ENCODE data around the gene MUSK.

The MUSK gene

DNA sequence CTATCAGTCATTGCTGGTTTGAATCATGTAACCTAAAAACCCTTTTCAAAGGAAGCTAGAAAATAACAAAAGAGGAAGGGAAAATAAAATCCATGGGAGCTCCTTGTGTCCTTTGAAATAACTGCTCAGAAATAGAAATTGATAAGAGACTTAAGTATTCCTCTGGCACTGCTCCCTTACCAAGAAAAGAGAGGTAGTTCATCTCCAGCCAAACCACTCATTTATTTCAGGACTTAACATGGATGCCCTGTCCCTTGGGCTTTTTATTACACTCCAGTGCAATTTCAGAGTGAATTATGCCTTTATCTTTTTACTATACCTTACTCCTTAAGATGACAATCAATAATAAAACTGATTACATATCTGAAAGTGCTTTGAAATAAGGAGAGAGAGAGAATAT is 61.0 kb downstream of the MUSK start:
- no peak for TF ChIP-seq EZH2 (IDR thresholded peaks at IDR 0.05; ENCODE audit: borderline replicate concordance, low read length)
- TF ChIP-seq, protein P1, sequence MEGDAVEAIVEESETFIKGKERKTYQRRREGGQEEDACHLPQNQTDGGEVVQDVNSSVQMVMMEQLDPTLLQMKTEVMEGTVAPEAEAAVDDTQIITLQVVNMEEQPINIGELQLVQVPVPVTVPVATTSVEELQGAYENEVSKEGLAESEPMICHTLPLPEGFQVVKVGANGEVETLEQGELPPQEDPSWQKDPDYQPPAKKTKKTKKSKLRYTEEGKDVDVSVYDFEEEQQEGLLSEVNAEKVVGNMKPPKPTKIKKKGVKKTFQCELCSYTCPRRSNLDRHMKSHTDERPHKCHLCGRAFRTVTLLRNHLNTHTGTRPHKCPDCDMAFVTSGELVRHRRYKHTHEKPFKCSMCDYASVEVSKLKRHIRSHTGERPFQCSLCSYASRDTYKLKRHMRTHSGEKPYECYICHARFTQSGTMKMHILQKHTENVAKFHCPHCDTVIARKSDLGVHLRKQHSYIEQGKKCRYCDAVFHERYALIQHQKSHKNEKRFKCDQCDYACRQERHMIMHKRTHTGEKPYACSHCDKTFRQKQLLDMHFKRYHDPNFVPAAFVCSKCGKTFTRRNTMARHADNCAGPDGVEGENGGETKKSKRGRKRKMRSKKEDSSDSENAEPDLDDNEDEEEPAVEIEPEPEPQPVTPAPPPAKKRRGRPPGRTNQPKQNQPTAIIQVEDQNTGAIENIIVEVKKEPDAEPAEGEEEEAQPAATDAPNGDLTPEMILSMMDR (IDR thresholded peaks at IDR 0.05; ENCODE audit: low read length): no peak
- H4K20me1 ChIP-seq (ENCODE audit: insufficient read depth, low read length): no peaks in the 10 kb centered on the region
- H3K9me2 ChIP-seq (ENCODE audit: low read depth, low read length): no peaks in the 10 kb centered on the region
- no peaks in the 10 kb centered on the region for H3K36me3 ChIP-seq (ENCODE audit: insufficient read depth, low read length)
- H3K4me1 ChIP-seq (ENCODE audit: insufficient read depth, low read length, severe bottlenecking): no peaks in the 10 kb centered on the region
- H3F3A ChIP-seq (ENCODE audit: insufficient read depth, low read length): no peaks in the 10 kb centered on the region
- H3K4me2 ChIP-seq (ENCODE audit: low read length): no peak overlapping the region
- no peak overlapping the region for H3K4me3 ChIP-seq (ENCODE audit: low read depth, low read length, poor library complexity, severe bottlenecking)
- no peak overlapping the region for H3K9ac ChIP-seq (ENCODE audit: low read length)
- H3K27ac ChIP-seq (ENCODE audit: low read depth, low read length, poor library complexity, severe bottlenecking): no peak overlapping the region
- no peaks in the 10 kb centered on the region for H3K9me3 ChIP-seq (ENCODE audit: low read length)
- no peaks in the 10 kb centered on the region for H3K27me3 ChIP-seq (ENCODE audit: insufficient read depth, low read length)
- no peak overlapping the region for H2AFZ ChIP-seq (ENCODE audit: low read length)
- no peaks in the 10 kb centered on the region for H3K79me2 ChIP-seq (ENCODE audit: insufficient read depth, low read length)

DNA sequence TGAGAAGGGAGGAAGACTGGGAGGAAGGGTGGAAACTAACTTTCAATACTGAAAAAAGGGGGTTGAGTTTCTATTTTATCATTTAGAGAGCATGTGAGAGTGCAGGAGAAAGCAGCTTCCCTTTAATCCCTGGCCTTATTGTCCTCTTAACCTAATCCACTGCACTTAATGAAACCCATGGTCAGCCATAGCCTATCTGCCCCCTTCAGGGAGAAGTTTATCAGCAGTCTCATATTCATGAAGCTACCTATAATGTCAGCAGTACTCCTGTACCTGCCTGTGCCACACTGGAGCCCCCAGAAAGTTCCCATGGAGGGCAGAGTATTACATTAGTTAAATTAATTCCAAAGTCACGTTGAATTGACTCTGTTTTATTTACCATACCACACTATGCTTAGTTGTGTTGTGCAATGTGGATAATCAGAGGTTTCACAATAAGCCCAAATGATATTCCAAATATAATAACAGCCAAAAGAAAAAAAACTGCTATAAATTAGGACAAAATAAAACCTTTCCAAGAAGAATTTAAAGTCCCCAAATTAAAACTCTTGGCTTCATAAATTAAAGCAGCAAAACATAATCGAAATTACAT is 62.9 kb downstream of the MUSK start:
- H3K4me3 ChIP-seq (ENCODE audit: low read depth, low read length, poor library complexity, severe bottlenecking): no peak overlapping the region
- H3K36me3 ChIP-seq (ENCODE audit: insufficient read depth, low read length): no peaks in the 10 kb centered on the region
- no peaks in the 10 kb centered on the region for H3K4me1 ChIP-seq (ENCODE audit: insufficient read depth, low read length, severe bottlenecking)
- no peaks in the 10 kb centered on the region for H3K27me3 ChIP-seq (ENCODE audit: insufficient read depth, low read length)
- H3F3A ChIP-seq (ENCODE audit: insufficient read depth, low read length): no peaks in the 10 kb centered on the region
- no peak overlapping the region for H3K9ac ChIP-seq (ENCODE audit: low read length)
- H3K9me3 ChIP-seq (ENCODE audit: low read length): no peaks in the 10 kb centered on the region
- TF ChIP-seq EZH2 (IDR thresholded peaks at IDR 0.05; ENCODE audit: borderline replicate concordance, low read length): no peak
- TF ChIP-seq, protein P1 (IDR thresholded peaks at IDR 0.05; ENCODE audit: low read length): no peak
- no peak overlapping the region for H3K4me2 ChIP-seq (ENCODE audit: low read length)
- H3K9me2 ChIP-seq (ENCODE audit: low read depth, low read length): no peaks in the 10 kb centered on the region; the same call in 1 of the 2 replicates
- H4K20me1 ChIP-seq (ENCODE audit: insufficient read depth, low read length): no peaks in the 10 kb centered on the region
- no peaks in the 10 kb centered on the region for H3K79me2 ChIP-seq (ENCODE audit: insufficient read depth, low read length)
- no peak overlapping the region for H2AFZ ChIP-seq (ENCODE audit: low read length)
- no peak overlapping the region for H3K27ac ChIP-seq (ENCODE audit: low read depth, low read length, poor library complexity, severe bottlenecking)

DNA sequence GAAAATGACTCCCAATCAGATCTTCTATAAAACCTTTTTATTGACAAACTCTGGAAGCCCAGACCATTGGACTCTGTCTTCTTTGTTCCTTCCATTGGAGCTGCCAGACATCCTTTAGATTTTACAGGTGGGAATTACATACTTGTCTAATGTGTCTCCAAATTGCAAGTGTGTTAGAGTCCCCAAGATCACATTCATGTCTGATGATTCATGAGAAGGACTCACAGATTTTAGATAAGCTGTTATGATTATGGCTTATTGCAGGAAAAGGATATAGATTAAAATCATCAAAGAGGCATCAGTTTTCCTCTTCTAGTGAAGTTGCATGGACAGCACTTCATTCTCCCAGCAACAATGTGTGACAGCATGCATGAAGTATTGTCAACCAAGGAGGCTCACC is 70.4 kb downstream of the MUSK start:
- no peak for TF ChIP-seq EZH2 (IDR thresholded peaks at IDR 0.05; ENCODE audit: borderline replicate concordance, low read length)
- TF ChIP-seq, protein P1 (IDR thresholded peaks at IDR 0.05; ENCODE audit: low read length): no peak

More for the DNA sequence above, 70.4 kb downstream of the MUSK start:
- Histone ChIP-seq H3K27me3 (ENCODE audit: insufficient read depth, low read length) (no peaks in the 10 kb centered on the region), H4K20me1 (ENCODE audit: insufficient read depth, low read length) (no peaks in the 10 kb centered on the region), H2AFZ (ENCODE audit: low read length) (no peak overlapping the region), H3F3A (ENCODE audit: insufficient read depth, low read length) (no peaks in the 10 kb centered on the region), H3K79me2 (ENCODE audit: insufficient read depth, low read length) (no peaks in the 10 kb centered on the region), H3K9ac (ENCODE audit: low read length) (no peak overlapping the region), H3K36me3 (ENCODE audit: insufficient read depth, low read length) (no peaks in the 10 kb centered on the region), H3K9me2 (ENCODE audit: low read depth, low read length) (no peaks in the 10 kb centered on the region; the same call in 1 of the 2 replicates), H3K4me3 (ENCODE audit: low read depth, low read length, poor library complexity, severe bottlenecking) (no peak overlapping the region), H3K9me3 (ENCODE audit: low read length) (no peaks in the 10 kb centered on the region), H3K4me2 (ENCODE audit: low read length) (no peak overlapping the region), H3K27ac (ENCODE audit: low read depth, low read length, poor library complexity, severe bottlenecking) (no peak overlapping the region), H3K4me1 (ENCODE audit: insufficient read depth, low read length, severe bottlenecking) (no peaks in the 10 kb centered on the region)

Measured in OCI-LY1 (cell line).